Stimulated activated CD4-positive, alpha-beta T cell treated with anti-CD3 and anti-CD28 coated beads, Interleukin-1b, Interleukin-23, amount 100 ng/mL, for 24 hours (primary cell): ENCODE data around the gene KMT2C.
"Not testable (repeated sequence)": the region's sequence is repeated elsewhere in the genome, so short reads cannot be mapped to it uniquely, and the experiment has no call there.

Experiments
- DNase-seq, 4 experiments: peaks; one replicate each; pipeline ENCODE4 v3.0.0-alpha.2; 2020; ENCODE audit warnings: low read depth in 4 of 4, low spot score in 1 of 4

KMT2C gene

GRCh38 chr7:152208766-152209165 is 227.0 kb downstream of the KMT2C start:
- not testable (repeated sequence) for DNase-seq

- not testable (repeated sequence) for DNase-seq
Observed at GRCh38 chr7:152204417-152204816, 231.4 kb downstream of the KMT2C start.

GRCh38 chr7:152203095-152203494 is 232.7 kb downstream of the KMT2C start:
- no peak for DNase-seq

- no peak for DNase-seq
Observed at GRCh38 chr7:152202056-152202455, 233.7 kb downstream of the KMT2C start.

- no peak for DNase-seq
Observed at GRCh38 chr7:152200395-152200794, 235.4 kb downstream of the KMT2C start.

GRCh38 chr7:152196391-152196790 is 239.4 kb downstream of the KMT2C start:
- no peak for DNase-seq

- no peak for DNase-seq
Observed at GRCh38 chr7:152193880-152194279, 241.9 kb downstream of the KMT2C start.

- DNase-seq, result no peak
Observed at GRCh38 chr7:152189061-152189460, 246.7 kb downstream of the KMT2C start.

- DNase-seq, result no peak
Observed at GRCh38 chr7:152185558-152185957, 250.2 kb downstream of the KMT2C start.

- no peak for DNase-seq
Observed at GRCh38 chr7:152180587-152180986, 255.2 kb downstream of the KMT2C start.

- no peak for DNase-seq
Observed at GRCh38 chr7:152180048-152180447, 255.8 kb downstream of the KMT2C start.

- no peak for DNase-seq
Observed at GRCh38 chr7:152178405-152179058, 257.3 kb downstream of the KMT2C start.

- no peak for DNase-seq
Observed at GRCh38 chr7:152177681-152178404, 258.0 kb downstream of the KMT2C start.

- DNase-seq, result no peak
Observed at GRCh38 chr7:152176797-152177196, 259.0 kb downstream of the KMT2C start.

GRCh38 chr7:152173372-152174070 is 262.3 kb downstream of the KMT2C start:
- DNase-seq, result no peak

- no peak for DNase-seq
Observed at GRCh38 chr7:152162287-152162686, 273.5 kb downstream of the KMT2C start.

- DNase-seq, result no peak
Observed at GRCh38 chr7:152161171-152161570, 274.6 kb downstream of the KMT2C start.

GRCh38 chr7:152158801-152159587 is 276.8 kb downstream of the KMT2C start:
- no peak for DNase-seq

- no peak for DNase-seq
Observed at GRCh38 chr7:152152267-152152666, 283.5 kb downstream of the KMT2C start.

GRCh38 chr7:152149363-152149762 is 286.4 kb downstream of the KMT2C start:
- no peak for DNase-seq

GRCh38 chr7:152148706-152149105 is 287.1 kb downstream of the KMT2C start:
- DNase-seq, result no peak
